Osteocyte (in vitro differentiated cells): ENCODE measurements around the gene CORO1C. TPM values are rescaled to one million over a fixed set of nuclear protein-coding genes. Genes with fewer than 3 reads are reported as not detected.

ENCODE experiments used
- DNase-seq: peaks from one replicate; pipeline ENCODE4 v3.0.0; 2021; ENCODE audit warnings: mixed read lengths; ENCODE audit not compliant: unreplicated experiment; ENCODE audit errors: extremely low spot score
- H3K27ac Mint-ChIP-seq: one replicate; pipeline ENCODE4 v1.8.0; 2021; ENCODE audit warnings: mild to moderate bottlenecking, mixed read lengths; ENCODE audit not compliant: unreplicated experiment
- H3K27me3 Mint-ChIP-seq: one replicate; pipeline ENCODE4 v1.8.0; 2021; ENCODE audit warnings: mixed read lengths; ENCODE audit not compliant: unreplicated experiment
- H3K36me3 Mint-ChIP-seq: one replicate; pipeline ENCODE4 v1.8.0; 2021; ENCODE audit warnings: mixed read lengths; ENCODE audit not compliant: unreplicated experiment
- H3K4me1 Mint-ChIP-seq: one replicate; pipeline ENCODE4 v1.8.0; 2021; ENCODE audit warnings: mixed read lengths; ENCODE audit not compliant: unreplicated experiment
- H3K4me3 Mint-ChIP-seq: one replicate; pipeline ENCODE4 v1.8.0; 2021; ENCODE audit warnings: mild to moderate bottlenecking, moderate library complexity, mixed read lengths; ENCODE audit not compliant: unreplicated experiment
- H3K9me3 Mint-ChIP-seq: one replicate; pipeline ENCODE4 v1.8.0; 2021; ENCODE audit warnings: mixed read lengths; ENCODE audit not compliant: unreplicated experiment
- long read RNA-seq: library from polyadenylated mRNA; unstranded; transcript quantifications from one replicate; pipeline ENCODE4 v2.0.0, GENCODE V29; 2021
- total RNA-seq: library from RNA; stranded (reverse); gene quantifications from 2 replicates; pipeline ENCODE4 v1.2.1, GENCODE V29; 2021
- TF ChIP-seq, protein P1 (sequence below): fragments of 200-600 bp; sonication (generic); IDR thresholded peaks from 2 replicates; pipeline ENCODE4 v1.5.0; 2021; ENCODE audit warnings: antibody characterized with exemption, mild to moderate bottlenecking, moderate library complexity

CORO1C gene
- 234 and 248 TPM in 2 replicates for total RNA-seq
- long read RNA-seq, transcript CORO1C-201 (11 exons, 3,892 nt) = major isoform, 586 of 752 reads
- long read RNA-seq, partial matches to known transcripts = 72 of 752 reads
- long read RNA-seq, other reads (novel, unspliced or antisense) = 91 of 752 reads

DNA sequence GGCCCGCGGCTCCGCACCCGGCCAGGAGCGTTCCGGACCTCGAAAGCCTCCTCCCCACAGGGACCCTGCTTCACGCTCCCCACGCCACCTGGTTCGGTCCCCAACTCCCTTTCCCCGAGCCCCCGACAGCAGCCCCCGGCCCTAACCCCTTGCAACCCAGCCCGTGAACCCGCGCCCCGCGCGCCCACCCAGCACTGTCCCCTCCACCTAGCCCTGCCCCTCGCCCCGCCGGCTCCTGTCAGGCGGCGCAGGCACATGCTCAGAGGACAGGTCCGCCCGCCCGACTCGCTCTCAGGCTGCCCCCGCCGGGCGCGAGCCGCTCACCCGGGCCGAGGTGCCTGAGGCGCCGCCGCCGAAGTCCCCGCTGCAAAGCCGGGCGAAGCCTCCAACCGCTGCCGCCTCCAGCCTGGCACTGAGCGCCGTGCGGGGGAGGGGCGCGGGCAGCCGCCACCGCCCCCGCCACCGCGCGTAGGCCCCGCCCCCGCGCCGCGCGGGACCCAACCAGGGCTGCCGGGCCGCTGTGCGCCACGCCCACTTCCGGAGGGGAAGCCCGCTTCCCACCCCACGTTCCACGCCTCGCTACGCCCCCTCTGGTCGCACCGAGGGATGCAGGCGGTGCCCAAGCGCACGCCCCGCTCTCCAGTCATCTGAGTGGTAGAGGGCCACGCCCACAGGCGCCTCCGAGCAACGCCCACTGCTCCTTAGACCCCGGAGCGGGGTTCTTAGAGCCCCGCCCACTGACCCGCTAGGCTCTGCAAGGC is at the start of gene CORO1C:
Gene CORO1C (minus strand): TSS at position 414 of the 761 bp plus-strand sequence. CDS start 30,200 bp downstream, outside the sequence.
- H3K27me3 Mint-ChIP-seq = no peaks in the 10 kb centered on the region
- H3K4me1 Mint-ChIP-seq = peaks cover 40% of the 10 kb centered on the region
- H3K9me3 Mint-ChIP-seq = no peaks in the 10 kb centered on the region
- peak within 1 kb of the TSS; percentile 98 for H3K27ac Mint-ChIP-seq
- DNase-seq = peak; percentile 99
- H3K36me3 Mint-ChIP-seq = peaks cover 4% of the 10 kb centered on the region
- peak within 1 kb of the TSS; percentile 95 for H3K4me3 Mint-ChIP-seq
- TF ChIP-seq, protein P1, sequence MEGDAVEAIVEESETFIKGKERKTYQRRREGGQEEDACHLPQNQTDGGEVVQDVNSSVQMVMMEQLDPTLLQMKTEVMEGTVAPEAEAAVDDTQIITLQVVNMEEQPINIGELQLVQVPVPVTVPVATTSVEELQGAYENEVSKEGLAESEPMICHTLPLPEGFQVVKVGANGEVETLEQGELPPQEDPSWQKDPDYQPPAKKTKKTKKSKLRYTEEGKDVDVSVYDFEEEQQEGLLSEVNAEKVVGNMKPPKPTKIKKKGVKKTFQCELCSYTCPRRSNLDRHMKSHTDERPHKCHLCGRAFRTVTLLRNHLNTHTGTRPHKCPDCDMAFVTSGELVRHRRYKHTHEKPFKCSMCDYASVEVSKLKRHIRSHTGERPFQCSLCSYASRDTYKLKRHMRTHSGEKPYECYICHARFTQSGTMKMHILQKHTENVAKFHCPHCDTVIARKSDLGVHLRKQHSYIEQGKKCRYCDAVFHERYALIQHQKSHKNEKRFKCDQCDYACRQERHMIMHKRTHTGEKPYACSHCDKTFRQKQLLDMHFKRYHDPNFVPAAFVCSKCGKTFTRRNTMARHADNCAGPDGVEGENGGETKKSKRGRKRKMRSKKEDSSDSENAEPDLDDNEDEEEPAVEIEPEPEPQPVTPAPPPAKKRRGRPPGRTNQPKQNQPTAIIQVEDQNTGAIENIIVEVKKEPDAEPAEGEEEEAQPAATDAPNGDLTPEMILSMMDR = peak; percentile 90

DNA sequence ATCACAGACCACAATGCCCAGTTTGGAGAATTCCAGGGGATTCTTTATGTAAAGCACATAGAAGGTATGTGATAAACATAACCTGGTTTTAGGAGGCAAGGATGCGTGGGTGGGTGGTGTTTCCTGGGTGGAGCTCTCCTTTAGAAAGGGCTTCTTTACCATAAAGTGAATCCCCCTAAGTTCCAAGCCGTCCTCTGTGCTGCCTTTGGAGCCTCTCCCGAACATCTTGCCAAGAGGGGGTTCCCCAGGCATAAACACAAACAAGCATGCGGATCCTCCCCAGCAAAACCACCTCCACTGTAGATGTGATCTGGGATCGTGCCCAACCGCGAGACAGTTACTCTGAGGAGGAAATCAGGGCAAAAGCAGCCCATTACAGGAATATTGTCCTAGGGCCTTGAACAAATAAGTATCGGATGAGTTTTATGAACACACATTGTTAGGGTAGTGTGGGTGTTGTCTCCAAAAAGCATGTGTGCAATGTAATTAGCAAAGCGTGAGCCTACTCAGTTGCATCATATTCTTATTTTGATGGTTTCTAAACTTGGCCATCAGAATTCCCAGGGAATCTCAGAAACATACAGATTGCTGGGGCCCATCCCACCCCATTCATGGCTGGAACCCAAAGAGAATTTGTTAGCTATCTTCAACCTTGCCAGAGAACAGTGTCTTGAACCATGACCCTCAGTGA is 48.8 kb upstream of the CORO1C start:
- Mint-ChIP-seq H3K4me3 (no peak overlapping the region), H3K27ac (no peak overlapping the region), H3K27me3 (no peaks in the 10 kb centered on the region), H3K36me3 (peaks cover 19% of the 10 kb centered on the region), H3K9me3 (no peaks in the 10 kb centered on the region), H3K4me1 (peaks cover 15% of the 10 kb centered on the region)
- TF ChIP-seq, protein P1 = no peak
- no peak for DNase-seq

DNA sequence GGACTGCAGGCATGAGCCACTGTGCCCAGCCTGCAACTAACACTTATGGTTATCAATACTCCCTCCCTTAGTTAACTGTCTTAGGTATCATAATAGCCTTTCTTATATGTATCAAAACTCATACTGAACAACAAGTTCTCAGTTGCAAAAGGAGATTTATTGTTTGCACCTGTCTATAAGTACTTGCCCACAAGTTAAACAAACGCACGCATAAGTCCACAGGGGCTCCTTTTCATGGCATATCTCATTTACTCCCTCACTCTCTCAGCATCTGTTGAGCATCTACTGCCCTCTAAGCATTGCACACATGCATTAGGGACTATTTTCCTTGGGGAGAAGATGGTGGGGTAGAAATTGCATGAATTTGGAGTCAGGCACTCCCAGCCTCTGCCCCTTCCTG is 46.7 kb upstream of the CORO1C start:
- H3K27ac Mint-ChIP-seq = peak overlapping the region; percentile 31
- no peak overlapping the region for H3K4me3 Mint-ChIP-seq
- peaks cover 19% of the 10 kb centered on the region for H3K4me1 Mint-ChIP-seq
- H3K9me3 Mint-ChIP-seq = no peaks in the 10 kb centered on the region
- DNase-seq = no peak
- no peaks in the 10 kb centered on the region for H3K27me3 Mint-ChIP-seq
- peaks cover 10% of the 10 kb centered on the region for H3K36me3 Mint-ChIP-seq
- TF ChIP-seq, protein P1 = no peak

DNA sequence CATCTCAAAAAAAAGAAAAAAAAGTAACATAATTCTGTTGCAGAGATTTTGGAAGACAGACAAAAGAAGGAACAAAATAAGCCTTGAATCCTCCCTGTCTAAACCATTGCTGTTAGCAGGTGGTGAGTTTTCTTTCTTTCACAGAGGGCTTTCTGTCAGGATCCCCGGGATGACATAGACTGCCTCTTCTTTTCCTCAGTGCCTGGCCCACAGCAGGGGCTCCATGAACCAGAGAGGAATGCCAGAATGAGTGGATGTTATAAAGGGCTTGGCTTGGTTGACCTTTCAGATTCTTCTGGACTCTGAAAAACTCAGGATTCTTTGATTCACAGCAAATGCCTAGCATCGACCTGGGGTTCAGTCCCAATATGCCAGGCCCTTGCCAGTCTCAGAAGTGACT is 45.8 kb upstream of the CORO1C start:
- H3K4me1 Mint-ChIP-seq = peaks cover 24% of the 10 kb centered on the region
- TF ChIP-seq, protein P1 = no peak
- H3K27ac Mint-ChIP-seq = peak overlapping the region; percentile 54
- H3K36me3 Mint-ChIP-seq = peaks cover 4% of the 10 kb centered on the region
- no peaks in the 10 kb centered on the region for H3K9me3 Mint-ChIP-seq
- H3K27me3 Mint-ChIP-seq = no peaks in the 10 kb centered on the region
- no peak overlapping the region for H3K4me3 Mint-ChIP-seq
- no peak for DNase-seq
